Naive thymus-derived CD8-positive, alpha-beta T cell (primary cell): Measurements from ENCODE around the gene PRDX5. TPM values are rescaled to one million over a fixed set of nuclear protein-coding genes. Genes with fewer than 3 reads are reported as not detected.
A peak's percentile ranks its signal among the peaks of the same experiment; 100 is the strongest.

Experiments used
- ATAC-seq, 2 donors: fragments of 150-1000 bp; cut with Tn5 transposase in 1 of 2; sonication (Bioruptor Pico), chemical (Tn5 transposase) in 1 of 2; 1 replicate in 1 of 2; 2 replicates in 1 of 2; pipeline ENCODE4 v1.10.0; 2021; ENCODE audit warnings: mild to moderate bottlenecking in 2 of 2, moderate library complexity in 2 of 2
- POLR2A ChIA-PET: fragments of 350-600 bp; sonication (Branson Sonifier 250); formaldehyde crosslinking; loops from one replicate; lab custom pipeline; 2021; ENCODE audit warnings: antibody characterized with exemption; lab: Charles Lee
- DNase-seq, 10 donors: peaks; one replicate each; pipeline versions ENCODE4 v3.0.0 to v3.0.0-alpha.2; 2020 to 2022
- H3K27ac Mint-ChIP-seq, 10 donors: one replicate each; pipeline ENCODE4 v1.8.0; 2020 to 2022; ENCODE audit warnings: mild to moderate bottlenecking in 10 of 10, mixed read lengths in 10 of 10, moderate library complexity in 4 of 10, inconsistent platforms in 1 of 10
- H3K27me3 Mint-ChIP-seq, 5 donors: one replicate each; pipeline ENCODE4 v1.8.0; 2021 to 2022; ENCODE audit warnings: mixed read lengths in 5 of 5
- H3K36me3 Mint-ChIP-seq, 3 donors: one replicate each; pipeline ENCODE4 v1.8.0; 2020 to 2022; ENCODE audit warnings: mixed read lengths in 3 of 3, mild to moderate bottlenecking in 2 of 3, inconsistent platforms in 1 of 3
- H3K4me1 Mint-ChIP-seq, 4 donors: one replicate each; pipeline ENCODE4 v1.8.0; 2021 to 2022; ENCODE audit warnings: mixed read lengths in 4 of 4
- H3K4me3 Mint-ChIP-seq, 10 donors: one replicate each; pipeline ENCODE4 v1.8.0; 2020 to 2022; ENCODE audit warnings: mild to moderate bottlenecking in 10 of 10, mixed read lengths in 10 of 10, moderate library complexity in 6 of 10, inconsistent platforms in 1 of 10
- H3K9me3 Mint-ChIP-seq, 9 donors: one replicate each; pipeline ENCODE4 v1.8.0; 2020 to 2022; ENCODE audit warnings: mixed read lengths in 9 of 9, mild to moderate bottlenecking in 3 of 9, inconsistent platforms in 1 of 9, moderate library complexity in 1 of 9
- polyA plus RNA-seq, 3 donors: library from polyadenylated mRNA; unstranded; fragments of 300-500 nt; fragmentation: Illumina TruSeq; gene quantifications; one replicate each; pipeline ENCODE4 v1.2.3, GENCODE V29; 2021
- total RNA-seq, 8 experiments: library from RNA in 2 of 8; stranded (reverse) in 2 of 8; gene quantifications; one replicate each; pipeline ENCODE4 v1.2.3 and lab custom pipeline; 2021 to 2026

Gene PRDX5
- total RNA-seq (10 to 100 TPM; 47.5 to 51.5 TPM), polyA plus RNA-seq (100 to 1,000 TPM; 186 to 239 (median 206) TPM), total RNA-seq (lab: John Stamatoyannopoulos, UW) (27.1 to 91.7 (median 48.9) reads per million in 6 experiments)

DNA sequence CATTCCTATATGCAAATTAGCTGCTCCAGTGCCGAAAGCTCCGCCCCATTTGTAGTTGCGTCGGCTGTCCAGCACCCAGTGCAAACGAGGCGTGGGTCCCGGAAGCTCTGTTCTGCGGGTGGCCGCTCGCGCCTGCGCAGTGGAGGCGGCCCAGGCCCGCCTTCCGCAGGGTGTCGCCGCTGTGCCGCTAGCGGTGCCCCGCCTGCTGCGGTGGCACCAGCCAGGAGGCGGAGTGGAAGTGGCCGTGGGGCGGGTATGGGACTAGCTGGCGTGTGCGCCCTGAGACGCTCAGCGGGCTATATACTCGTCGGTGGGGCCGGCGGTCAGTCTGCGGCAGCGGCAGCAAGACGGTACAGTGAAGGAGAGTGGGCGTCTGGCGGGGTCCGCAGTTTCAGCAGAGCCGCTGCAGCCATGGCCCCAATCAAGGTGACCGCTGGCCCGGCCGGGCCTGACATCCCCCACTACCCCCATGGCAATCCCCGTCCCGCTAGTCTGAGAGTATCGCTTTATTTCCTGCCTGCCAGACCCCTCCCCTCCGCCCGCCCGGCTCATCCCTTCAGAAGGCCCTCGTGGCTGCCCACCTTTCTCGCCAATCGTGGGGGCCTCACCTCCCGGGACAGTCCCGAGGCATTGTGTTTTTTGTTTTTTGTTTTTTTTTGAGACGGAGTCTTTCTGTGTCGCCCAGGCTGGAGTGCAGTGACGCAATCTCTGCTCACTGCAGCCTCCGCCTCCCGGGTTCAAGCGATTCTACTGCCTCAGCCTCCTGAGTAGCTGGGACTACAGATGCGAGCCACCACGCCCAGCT is at the start of gene PRDX5:
PRDX5 (plus strand) TSS at position 161 of the 805 bp plus-strand sequence; CDS start at position 256, 95 bp downstream.
- POLR2A ChIA-PET: interaction anchor here (0.6 to 3.8 kb wide), 36 partner anchors 12 to 1591 kb away, joined by 3 to 73 read pairs (median 5); partner anchors contain the start of genes BAD, CCDC88B, CFL1 and ESRRA
- Mint-ChIP-seq H3K27ac (peak within 1 kb of the TSS; percentile 97 to 100 (median 99)), H3K4me3 (peak within 1 kb of the TSS; percentile 90 to 97 (median 94)), H3K9me3 (no peaks in the 10 kb centered on the region), H3K4me1 (peaks cover 22 to 45% (median 40%) of the 10 kb centered on the region in 4 donors), H3K27me3 (no peaks in the 10 kb centered on the region), H3K36me3 (peaks cover 0 to 34% (median 3%) of the 10 kb centered on the region in 3 donors)
- ATAC-seq (peak; percentile 77 to 82), DNase-seq (peak in 9 of 10 donors; percentile 91 to 97 (median 95))

DNA sequence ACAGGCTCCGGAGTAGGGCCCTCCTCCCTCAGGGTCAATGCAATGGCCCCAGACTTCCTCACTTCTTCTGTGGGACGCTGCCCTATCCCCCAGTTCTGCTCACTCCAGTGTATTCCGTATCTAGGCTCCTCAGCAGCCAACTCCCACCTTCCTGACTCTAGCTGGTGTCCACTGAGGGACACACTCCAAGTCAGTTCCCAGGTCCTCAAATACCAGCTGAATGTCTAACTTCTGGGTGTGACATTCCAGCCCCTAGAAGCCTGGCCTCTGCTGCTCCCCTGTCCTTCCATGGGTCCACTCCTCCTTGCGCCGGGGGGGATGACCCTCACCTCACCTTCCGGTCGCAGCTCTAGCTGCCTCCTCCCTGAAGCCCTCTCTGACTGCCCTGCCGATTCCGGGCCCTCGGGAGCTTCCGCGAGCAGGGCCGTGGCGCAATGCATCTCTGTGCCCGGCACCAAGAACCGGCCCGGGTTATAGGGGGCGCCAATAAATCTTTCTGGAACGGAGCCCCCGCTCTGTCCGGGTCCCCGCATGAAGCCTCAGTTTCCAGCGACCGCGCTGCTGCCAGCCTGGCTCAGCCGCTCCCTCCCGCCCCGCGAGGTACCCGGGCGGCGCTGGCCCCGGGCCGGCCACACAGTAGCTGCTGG is 48.9 kb upstream of the PRDX5 start:
- POLR2A ChIA-PET: interaction anchor here (0.6 to 6.6 kb wide), 18 partner anchors 11 to 1560 kb away, joined by 3 to 140 read pairs (median 12); partner anchors contain the start of genes BAD, CCDC88B, ESRRA and FERMT3
- Mint-ChIP-seq H3K9me3 (no peaks in the 10 kb centered on the region), H3K4me3 (peak overlapping the region; percentile 86 to 99 (median 96)), H3K27ac (peak overlapping the region; percentile 92 to 100 (median 98)), H3K27me3 (no peaks in the 10 kb centered on the region), H3K36me3 (no peaks in the 10 kb centered on the region), H3K4me1 (peaks cover 20 to 37% (median 27%) of the 10 kb centered on the region in 4 donors)
- ATAC-seq: peak; percentile 0 to 5
- DNase-seq: peak in 2 of 10 donors; percentile 18 to 23

DNA sequence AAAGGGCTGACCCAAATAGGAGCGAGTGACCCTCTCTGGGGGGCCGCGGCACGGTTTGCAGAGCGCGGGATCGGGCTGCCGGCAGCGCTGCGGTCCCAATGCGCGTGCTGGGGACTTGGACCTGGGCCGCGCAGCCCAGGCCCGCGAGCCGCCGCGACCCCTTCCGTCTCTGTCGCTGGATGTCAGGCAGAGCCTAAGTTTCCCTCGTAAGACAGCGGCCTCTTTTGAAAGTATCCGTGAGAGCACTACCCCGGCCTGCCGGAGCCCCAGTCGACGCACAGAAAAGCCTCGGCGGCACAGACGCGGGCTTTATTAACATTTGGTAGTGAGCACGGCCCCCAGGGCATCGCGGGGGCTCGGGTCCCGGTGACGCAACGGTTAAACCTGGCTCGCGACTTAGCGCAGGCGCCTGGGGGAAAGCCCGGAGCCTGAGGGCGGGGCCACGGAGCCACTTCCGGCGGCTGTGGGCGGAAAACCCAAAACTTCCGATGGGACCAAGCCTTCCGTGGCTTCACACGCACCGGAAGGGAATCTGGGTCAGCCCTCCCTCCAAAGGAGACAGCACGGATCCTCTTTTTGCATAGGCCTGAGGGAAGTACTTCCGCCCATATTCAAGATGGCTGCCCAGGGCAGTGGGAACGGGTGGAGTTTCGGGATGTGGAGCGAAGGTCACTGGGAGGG is 48.2 kb upstream of the PRDX5 start:
- no peaks in the 10 kb centered on the region for H3K9me3 Mint-ChIP-seq

DNA sequence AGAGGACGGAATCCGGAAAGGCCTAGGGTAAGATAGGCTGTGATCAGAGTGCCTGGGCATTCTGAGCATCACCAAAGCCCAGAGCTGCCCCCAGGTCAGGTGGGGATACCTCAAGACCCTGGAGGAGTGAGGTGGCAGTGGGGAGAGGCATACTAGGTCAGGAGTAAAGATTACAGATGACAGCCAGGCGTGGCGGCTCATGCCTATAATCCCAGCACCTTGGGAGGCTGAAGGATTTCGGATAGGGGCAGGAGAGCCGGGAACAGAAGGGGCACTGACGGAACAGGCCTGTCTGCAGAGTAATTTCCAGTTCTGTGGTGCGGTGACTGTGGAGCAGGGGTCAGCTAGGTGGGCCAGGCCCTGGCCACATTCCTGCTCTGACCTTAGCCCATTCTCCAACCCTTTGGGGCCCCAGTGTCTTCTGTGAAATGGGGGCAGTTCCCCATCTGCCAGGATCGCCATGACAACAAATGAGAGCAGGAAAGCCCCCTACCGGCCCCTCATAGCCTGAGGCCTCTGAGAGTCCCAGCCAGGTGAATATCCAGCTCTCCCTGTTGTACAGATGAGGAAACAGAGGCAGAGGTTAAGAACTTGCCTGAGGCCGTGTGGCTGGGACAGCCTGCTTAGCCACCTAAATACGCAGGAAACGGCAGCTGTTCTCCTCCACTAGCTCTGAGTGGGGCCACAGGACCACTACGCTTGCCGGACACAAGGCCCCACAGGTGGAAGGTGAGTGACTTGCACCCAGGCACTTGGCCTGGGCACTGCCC is 42.7 kb upstream of the PRDX5 start:
- peaks cover 0 to 4% (median 0%) of the 10 kb centered on the region in 3 donors for H3K36me3 Mint-ChIP-seq
- no peak for ATAC-seq
- peaks cover 4 to 14% (median 10%) of the 10 kb centered on the region in 4 donors for H3K4me1 Mint-ChIP-seq

More for the DNA sequence above, 48.2 kb upstream of the PRDX5 start:
- DNase-seq: peak; percentile 93 to 98 (median 97)
- Mint-ChIP-seq H3K36me3 (no peaks in the 10 kb centered on the region), H3K4me1 (peaks cover 20 to 37% (median 27%) of the 10 kb centered on the region in 4 donors), H3K27ac (peak overlapping the region; percentile 94 to 100 (median 98)), H3K4me3 (peak overlapping the region; percentile 92 to 99 (median 96)), H3K27me3 (no peaks in the 10 kb centered on the region)
- POLR2A ChIA-PET: interaction anchor here (0.7 to 6.6 kb wide), 22 partner anchors 12 to 1603 kb away, joined by 3 to 140 read pairs (median 8); partner anchors contain the start of genes BAD, CCDC88B, DNAJC4 and ESRRA
- ATAC-seq: peak; percentile 76 to 77

DNA sequence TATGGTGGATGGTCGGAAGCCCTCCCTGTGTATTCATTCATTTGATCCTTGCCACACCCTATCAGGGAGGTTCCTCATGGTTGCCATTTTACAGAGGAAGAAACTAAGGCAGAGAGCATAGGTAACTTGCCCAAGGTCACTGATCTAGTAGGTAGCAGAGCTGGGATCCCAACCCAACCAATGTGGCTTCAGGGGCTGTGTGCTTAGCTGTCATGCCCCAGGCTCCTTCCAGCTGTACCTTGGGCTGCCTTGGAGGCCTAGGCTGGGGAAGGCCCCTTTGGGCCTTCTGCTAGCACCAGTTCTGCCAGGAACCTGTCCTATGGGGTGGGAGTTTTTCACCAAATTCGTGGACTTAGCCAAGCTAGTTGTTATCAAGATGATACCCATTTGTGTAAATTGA is 42.1 kb upstream of the PRDX5 start:
- H3K27ac Mint-ChIP-seq: no peak overlapping the region

More for the DNA sequence above, 42.7 kb upstream of the PRDX5 start:
- Mint-ChIP-seq H3K9me3 (no peaks in the 10 kb centered on the region), H3K27ac (peak overlapping the region in 2 of 10 donors; percentile 8 to 72), H3K4me3 (no peak overlapping the region), H3K27me3 (no peaks in the 10 kb centered on the region)
- POLR2A ChIA-PET: interaction anchor here (0.7 to 1.5 kb wide), 2 partner anchors 9 to 42 kb away, joined by 4 to 7 read pairs; partner anchors contain the start of genes BAD and PRDX5
- DNase-seq: no peak

DNA sequence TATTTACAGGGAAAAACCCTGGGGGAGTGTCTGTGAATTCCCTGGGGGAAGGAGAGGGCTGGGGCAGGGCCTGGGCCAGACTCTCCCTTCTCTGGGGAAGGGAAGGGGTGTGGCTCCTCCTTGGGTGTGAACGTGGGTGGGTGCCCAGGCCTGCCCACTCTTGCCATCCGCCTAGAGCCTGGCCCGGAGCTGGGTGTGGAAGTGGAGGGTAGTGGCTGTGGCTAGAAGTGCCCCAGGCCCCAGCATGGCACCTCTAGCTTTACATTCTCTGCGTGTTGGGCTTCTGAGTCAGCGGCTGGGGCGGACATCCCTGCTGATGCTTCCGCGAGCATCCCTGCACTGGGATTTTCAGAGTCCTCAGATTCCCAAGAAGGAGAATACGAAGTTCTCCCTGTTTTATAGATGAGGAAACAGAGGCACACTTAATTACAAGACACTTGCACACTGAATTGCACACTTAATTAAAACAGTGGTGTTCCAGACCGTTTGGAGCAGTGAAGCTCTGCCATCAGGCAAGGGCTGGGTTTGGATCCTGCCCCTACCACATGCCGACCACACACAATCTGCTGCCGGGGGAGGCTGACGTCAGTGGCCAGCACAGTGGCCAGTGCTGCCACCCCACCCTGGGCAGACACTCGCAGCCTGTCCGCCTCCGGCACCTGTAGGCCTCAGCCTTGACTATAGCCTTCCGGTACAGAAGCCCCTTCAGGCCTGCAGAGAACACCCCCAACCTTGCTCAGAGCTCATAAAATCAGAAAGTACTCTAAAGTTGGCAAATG is 41.1 kb upstream of the PRDX5 start:
- no peak overlapping the region for H3K27ac Mint-ChIP-seq
- H3K36me3 Mint-ChIP-seq: peaks cover 0 to 11% (median 2%) of the 10 kb centered on the region in 3 donors
- DNase-seq (peak in 1 of 10 donors; percentile 47), ATAC-seq (no peak)
- H3K4me3 Mint-ChIP-seq: no peak overlapping the region
- H3K9me3 Mint-ChIP-seq: no peaks in the 10 kb centered on the region
- H3K27me3 Mint-ChIP-seq: no peaks in the 10 kb centered on the region
- peaks cover under 1 to 11% (median 5%) of the 10 kb centered on the region in 4 donors for H3K4me1 Mint-ChIP-seq
- POLR2A ChIA-PET: interaction anchor here (0.6 kb wide), 1 partner anchor 11 kb away, joined by 3 read pairs; no protein-coding TSS in a partner anchor

More for the DNA sequence above, 42.1 kb upstream of the PRDX5 start:
- Mint-ChIP-seq H3K9me3 (no peaks in the 10 kb centered on the region), H3K4me3 (no peak overlapping the region), H3K27me3 (no peaks in the 10 kb centered on the region), H3K36me3 (peaks cover 0 to 4% (median 0%) of the 10 kb centered on the region in 3 donors), H3K4me1 (peaks cover 2 to 11% (median 7%) of the 10 kb centered on the region in 4 donors)
- DNase-seq (no peak), ATAC-seq (no peak)
- POLR2A ChIA-PET: interaction anchor here (1.5 kb wide), 1 partner anchor 8 kb away, joined by 7 read pairs; the partner anchor contains the start of gene BAD

DNA sequence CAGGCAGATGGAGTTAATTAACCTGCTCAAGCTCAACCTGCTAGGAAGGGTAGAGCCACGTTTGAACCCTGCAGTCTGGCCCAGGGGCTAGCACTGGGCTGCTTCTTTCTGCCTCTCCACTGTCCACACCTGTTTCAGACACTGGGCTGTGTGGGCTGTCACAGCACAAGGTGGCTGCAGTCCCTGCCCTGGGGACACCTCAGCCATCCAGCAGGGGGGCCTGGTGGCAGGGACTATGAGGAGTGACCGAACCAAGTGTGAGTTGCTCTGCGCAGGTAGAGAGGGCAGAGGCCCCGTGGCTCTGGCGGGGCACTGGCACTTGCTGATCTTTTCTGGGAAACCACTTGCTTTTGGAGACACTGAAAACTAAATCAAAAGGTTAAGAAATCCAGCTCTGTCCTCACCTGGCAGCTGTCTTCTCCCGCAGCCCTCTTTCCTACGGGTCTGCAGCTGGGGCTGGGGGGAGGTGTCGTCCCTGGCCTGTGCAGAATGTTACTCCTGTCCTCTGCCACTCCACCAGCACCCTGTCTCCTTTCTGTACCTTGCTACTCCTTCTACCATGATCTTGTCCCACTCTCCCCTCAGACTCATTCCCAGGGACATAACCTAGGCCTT is 39.2 kb upstream of the PRDX5 start:
- H3K4me1 Mint-ChIP-seq: peaks cover under 1 to 11% (median 8%) of the 10 kb centered on the region in 4 donors
- no peak overlapping the region for H3K4me3 Mint-ChIP-seq
- DNase-seq (peak in 1 of 10 donors; percentile 53), ATAC-seq (no peak)
- H3K27me3 Mint-ChIP-seq: no peaks in the 10 kb centered on the region
- H3K36me3 Mint-ChIP-seq: peaks cover 0 to 13% (median 2%) of the 10 kb centered on the region in 3 donors
- no peak overlapping the region for H3K27ac Mint-ChIP-seq
- H3K9me3 Mint-ChIP-seq: no peaks in the 10 kb centered on the region
- POLR2A ChIA-PET: no interaction called here

DNA sequence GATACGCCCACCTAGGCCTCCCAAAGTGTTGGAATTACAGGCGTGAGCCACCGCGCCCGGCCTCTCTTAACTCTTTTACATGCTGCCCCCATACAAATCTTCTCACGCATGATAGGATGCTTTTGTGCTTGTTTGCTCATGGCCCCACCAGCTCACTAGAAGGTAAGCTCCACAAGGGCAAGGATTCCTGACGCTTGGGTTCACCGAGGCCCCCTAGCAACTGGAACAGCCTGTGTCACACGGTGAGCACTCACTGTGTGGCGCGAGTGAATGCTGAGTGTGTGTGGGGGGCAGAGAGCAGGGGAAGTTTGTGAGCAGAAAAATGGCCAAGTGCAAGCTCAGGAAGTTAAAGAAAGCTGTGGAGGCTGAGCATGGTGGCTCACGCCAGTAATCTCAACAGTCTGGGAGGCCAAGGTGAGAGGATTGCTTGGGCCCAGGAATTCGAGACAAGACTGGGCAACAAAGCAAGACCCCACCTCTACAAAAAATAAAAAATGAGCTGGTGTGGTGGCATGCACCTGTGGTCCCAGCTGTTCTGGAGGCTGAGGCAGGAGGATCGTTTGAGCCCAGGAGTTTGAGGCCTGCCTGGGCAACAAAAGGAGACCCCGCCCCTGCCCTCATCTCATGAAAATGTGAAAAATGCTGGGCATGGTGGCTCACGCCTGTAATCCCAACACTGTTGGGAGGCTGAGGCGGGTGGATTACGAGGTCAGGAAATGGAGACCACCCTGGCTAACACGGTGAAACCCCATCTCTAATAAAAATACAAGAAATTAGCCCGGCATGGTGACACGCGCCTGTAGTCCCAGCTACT is 35.8 kb upstream of the PRDX5 start:
- DNase-seq (no peak), ATAC-seq (no peak)
- no peaks in the 10 kb centered on the region for H3K27me3 Mint-ChIP-seq
- H3K36me3 Mint-ChIP-seq: peaks cover 0 to 13% (median 2%) of the 10 kb centered on the region in 3 donors
- no peaks in the 10 kb centered on the region for H3K9me3 Mint-ChIP-seq
- peak overlapping the region in 2 of 10 donors; percentile 82 to 97 for H3K27ac Mint-ChIP-seq
- no peak overlapping the region for H3K4me3 Mint-ChIP-seq
- POLR2A ChIA-PET: interaction anchor here (0.7 to 9.9 kb wide), 5 partner anchors 12 to 394 kb away, joined by 3 to 140 read pairs (median 16); partner anchors contain the start of genes FERMT3, PRDX5 and TRMT112
- H3K4me1 Mint-ChIP-seq: peaks cover 6 to 27% (median 21%) of the 10 kb centered on the region in 4 donors

DNA sequence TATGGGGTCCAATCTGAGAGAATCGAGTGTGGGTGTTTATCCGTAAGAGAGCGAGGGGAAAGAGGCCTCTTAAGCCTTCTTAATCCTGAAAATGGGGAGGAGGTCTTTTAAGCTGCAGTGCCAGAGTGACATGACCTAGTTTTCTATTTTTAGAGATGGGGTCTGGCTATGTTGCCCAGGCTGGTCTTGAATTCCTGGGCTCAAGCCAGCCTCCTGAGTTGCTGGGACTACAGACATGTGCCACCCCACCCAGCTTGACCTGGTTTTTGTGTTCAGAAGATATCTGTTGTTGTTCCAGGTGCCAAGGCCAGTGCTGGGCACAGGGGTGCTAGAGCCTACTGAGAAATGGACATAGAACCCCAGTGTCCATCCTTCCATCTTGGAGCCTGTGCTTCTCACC is 34.8 kb upstream of the PRDX5 start:
- Mint-ChIP-seq H3K4me1 (peaks cover 8 to 29% (median 21%) of the 10 kb centered on the region in 4 donors), H3K9me3 (no peaks in the 10 kb centered on the region), H3K36me3 (peaks cover 0 to 13% (median 2%) of the 10 kb centered on the region in 3 donors), H3K27me3 (no peaks in the 10 kb centered on the region), H3K27ac (peak overlapping the region in 8 of 10 donors; percentile 14 to 98 (median 88)), H3K4me3 (peak overlapping the region; percentile 14 to 90 (median 68))
- ATAC-seq (no peak), DNase-seq (no peak)
- POLR2A ChIA-PET: interaction anchor here (0.6 to 9.9 kb wide), 9 partner anchors 8 to 92 kb away, joined by 4 to 140 read pairs (median 9); partner anchors contain the start of genes ESRRA, FERMT3, FKBP2 and PPP1R14B
